HuH-7.5 (cell line): ENCODE measurements around the gene SPACA9.

ENCODE experiments used
- DNase-seq: peaks from one replicate; pipeline ENCODE4 v3.0.0; 2011; ENCODE audit warnings: low spot score

The SPACA9 gene

GRCh38 chr9:132878695-132879456 lies at the start of gene SPACA9:
Gene SPACA9 (plus strand): TSS chr9:132878898. CDS start chr9:132883948, 5,050 bp downstream.
- peak; percentile 59 for DNase-seq

GRCh38 chr9:132832171-132832881 lies 46.4 kb upstream of the SPACA9 start:
- DNase-seq: no peak

GRCh38 chr9:132833550-132834121 lies 45.1 kb upstream of the SPACA9 start:
- DNase-seq: no peak

GRCh38 chr9:132834343-132834742 lies 44.4 kb upstream of the SPACA9 start:
- DNase-seq: no peak

- DNase-seq: no peak
Observed at GRCh38 chr9:132837501-132838286, 41.0 kb upstream of the SPACA9 start.

- no peak for DNase-seq
Observed at GRCh38 chr9:132838291-132838690, 40.4 kb upstream of the SPACA9 start.

- DNase-seq: no peak
Observed at GRCh38 chr9:132840980-132841379, 37.7 kb upstream of the SPACA9 start.

- no peak for DNase-seq
Observed at GRCh38 chr9:132842124-132843044, 36.3 kb upstream of the SPACA9 start.

GRCh38 chr9:132846109-132846917 lies 32.4 kb upstream of the SPACA9 start:
- no peak for DNase-seq

- DNase-seq: no peak
Observed at GRCh38 chr9:132846918-132847515, 31.7 kb upstream of the SPACA9 start.

- DNase-seq: no peak
Observed at GRCh38 chr9:132849185-132849706, 29.5 kb upstream of the SPACA9 start.

- DNase-seq: no peak
Observed at GRCh38 chr9:132853482-132853881, 25.2 kb upstream of the SPACA9 start.

- no peak for DNase-seq
Observed at GRCh38 chr9:132854832-132855231, 23.9 kb upstream of the SPACA9 start.

GRCh38 chr9:132855904-132856303 lies 22.8 kb upstream of the SPACA9 start:
- DNase-seq: no peak

- DNase-seq: no peak
Observed at GRCh38 chr9:132857031-132857430, 21.7 kb upstream of the SPACA9 start.

- DNase-seq: no peak
Observed at GRCh38 chr9:132857616-132858342, 20.9 kb upstream of the SPACA9 start.

GRCh38 chr9:132858751-132859150 lies 19.9 kb upstream of the SPACA9 start:
- no peak for DNase-seq

- DNase-seq: no peak
Observed at GRCh38 chr9:132861666-132862065, 17.0 kb upstream of the SPACA9 start.

GRCh38 chr9:132862533-132862932 lies 16.2 kb upstream of the SPACA9 start:
- DNase-seq: no peak
